Hypothalamus (tissue), 51 donors: ENCODE results near the gene PGAM2.

ENCODE experiments used
- DNase-seq, 51 donors: peaks; one replicate each; lab custom pipeline; 2025; lab: John Stamatoyannopoulos, UW

The PGAM2 gene

GRCh38 chr7:44103923-44104859 lies 38.8 kb upstream of the PGAM2 start, which contains the start of gene AEBP1:
Gene AEBP1, plus strand, starts transcription at chr7:44104345. Its CDS starts 321 bp downstream, at chr7:44104666.
- peak in 2 of 51 donors; percentile 20 to 36 for DNase-seq

- no peak for DNase-seq
Observed at GRCh38 chr7:44103566-44103922, 38.2 kb upstream of the PGAM2 start.

- DNase-seq = no peak
Observed at GRCh38 chr7:44102846-44103565, 37.6 kb upstream of the PGAM2 start.

GRCh38 chr7:44101966-44102845 lies 36.8 kb upstream of the PGAM2 start:
- peak in 17 of 51 donors; percentile 7 to 70 (median 32) for DNase-seq

- DNase-seq = no peak
Observed at GRCh38 chr7:44101303-44101965, 36.1 kb upstream of the PGAM2 start.

- peak in 10 of 51 donors; percentile 12 to 71 (median 38) for DNase-seq
Observed at GRCh38 chr7:44100458-44101302, 35.3 kb upstream of the PGAM2 start.

GRCh38 chr7:44099669-44100068 lies 34.3 kb upstream of the PGAM2 start:
- DNase-seq = no peak

GRCh38 chr7:44098092-44099068 lies 33.0 kb upstream of the PGAM2 start:
- DNase-seq = no peak

GRCh38 chr7:44097064-44097932 lies 31.9 kb upstream of the PGAM2 start:
- DNase-seq = no peak

- DNase-seq = no peak
Observed at GRCh38 chr7:44096326-44096881, 31.0 kb upstream of the PGAM2 start.

GRCh38 chr7:44095781-44096180 lies 30.4 kb upstream of the PGAM2 start:
- DNase-seq = no peak

GRCh38 chr7:44094883-44095592 lies 29.7 kb upstream of the PGAM2 start:
- DNase-seq = no peak

GRCh38 chr7:44094365-44094764 lies 29.0 kb upstream of the PGAM2 start:
- DNase-seq = no peak

GRCh38 chr7:44093102-44093641 lies 27.8 kb upstream of the PGAM2 start:
- no peak for DNase-seq
